GM18526 (cell line): Measurements from ENCODE around the gene NSD2.

Source experiments
- POLR2A ChIP-seq: IDR thresholded peaks from 3 replicates; pipeline ENCODE4 v1.6.1; 2011; ENCODE audit not compliant: insufficient read length; ENCODE audit errors: extremely low read depth

NSD2 gene

GRCh38 chr4:1943928-1944327 lies 72.7 kb downstream of the NSD2 start:
- no peak for TF ChIP-seq POLR2A

- TF ChIP-seq POLR2A = no peak
Measured at GRCh38 chr4:1945124-1945895, 74.1 kb downstream of the NSD2 start.

GRCh38 chr4:1945912-1946311 lies 74.7 kb downstream of the NSD2 start:
- TF ChIP-seq POLR2A = no peak

GRCh38 chr4:1948232-1948631 lies 77.0 kb downstream of the NSD2 start:
- no peak for TF ChIP-seq POLR2A

GRCh38 chr4:1948892-1949436 lies 77.8 kb downstream of the NSD2 start:
- TF ChIP-seq POLR2A = no peak

GRCh38 chr4:1950369-1950768 lies 79.2 kb downstream of the NSD2 start:
- no peak for TF ChIP-seq POLR2A

GRCh38 chr4:1952058-1952700 lies 81.0 kb downstream of the NSD2 start:
- no peak for TF ChIP-seq POLR2A

- no peak for TF ChIP-seq POLR2A
Measured at GRCh38 chr4:1952719-1953118, 81.5 kb downstream of the NSD2 start.

GRCh38 chr4:1953335-1953734 lies 82.1 kb downstream of the NSD2 start:
- TF ChIP-seq POLR2A = no peak

- TF ChIP-seq POLR2A = no peak
Measured at GRCh38 chr4:1956631-1957030, 85.4 kb downstream of the NSD2 start.

- no peak for TF ChIP-seq POLR2A
Measured at GRCh38 chr4:1958276-1959103, 87.3 kb downstream of the NSD2 start.

- TF ChIP-seq POLR2A = no peak
Measured at GRCh38 chr4:1959104-1959384, 87.9 kb downstream of the NSD2 start.

GRCh38 chr4:1960170-1960825 lies 89.1 kb downstream of the NSD2 start:
- no peak for TF ChIP-seq POLR2A

- TF ChIP-seq POLR2A = no peak
Measured at GRCh38 chr4:1961038-1961437, 89.8 kb downstream of the NSD2 start.

GRCh38 chr4:1961563-1961962 lies 90.4 kb downstream of the NSD2 start:
- no peak for TF ChIP-seq POLR2A
